Fibroblast of villous mesenchyme (primary cell): ENCODE data around the gene HTR4. TPM values are rescaled to one million over a fixed set of nuclear protein-coding genes. Genes with fewer than 3 reads are reported as not detected.

Experiments used
- DNase-seq: peaks from one replicate; pipeline ENCODE4 v3.0.0-alpha.2; 2010; ENCODE audit warnings: low read depth
- H3K4me3 ChIP-seq: 2 replicates; pipeline ENCODE4 v1.5.1; 2011; ENCODE audit warnings: low read depth, mild to moderate bottlenecking, low read length
- CTCF ChIP-seq: IDR thresholded peaks from 2 replicates; pipeline ENCODE4 v1.5.1; 2012; ENCODE audit warnings: low read depth, mild to moderate bottlenecking, low read length; ENCODE audit not compliant: insufficient read depth
- total RNA-seq: library from RNA; depleted of rRNA; stranded (reverse); fragments of >200 nt; gene quantifications from 2 replicates; pipeline ENCODE4 v1.2.3, GENCODE V29; 2012

HTR4 gene
- total RNA-seq, 1 donor, result not detected

GRCh38 chr5:148666353-148666752 is 12.0 kb upstream of the HTR4 start:
- no peak for TF ChIP-seq CTCF
- no peak overlapping the region for H3K4me3 ChIP-seq
- DNase-seq, result no peak

- H3K4me3 ChIP-seq, result no peak overlapping the region
- no peak for DNase-seq
- TF ChIP-seq CTCF, result no peak
Observed at GRCh38 chr5:148665431-148665830, 11.1 kb upstream of the HTR4 start.

- DNase-seq, result no peak
- no peak for TF ChIP-seq CTCF
- no peak overlapping the region for H3K4me3 ChIP-seq
Observed at GRCh38 chr5:148663509-148663908, 9.2 kb upstream of the HTR4 start.

GRCh38 chr5:148660346-148660660 is 6.0 kb upstream of the HTR4 start:
- DNase-seq, result no peak
- H3K4me3 ChIP-seq, result no peak overlapping the region
- no peak for TF ChIP-seq CTCF

GRCh38 chr5:148659641-148660345 is 5.5 kb upstream of the HTR4 start:
- no peak for DNase-seq
- no peak for TF ChIP-seq CTCF
- H3K4me3 ChIP-seq, result no peak overlapping the region

- no peak overlapping the region for H3K4me3 ChIP-seq
- no peak for TF ChIP-seq CTCF
Observed at GRCh38 chr5:148653291-148653835, 964 bp downstream of the HTR4 start.

GRCh38 chr5:148651528-148651927 is 2.8 kb downstream of the HTR4 start:
- TF ChIP-seq CTCF, result no peak
- no peak overlapping the region for H3K4me3 ChIP-seq
- DNase-seq, result no peak

More at GRCh38 chr5:148653291-148653835, 964 bp downstream of the HTR4 start:
- no peak for DNase-seq
